ENCODE data around the gene DHRS4.
"Not testable (repeated sequence)": the region's sequence is repeated elsewhere in the genome, so short reads cannot be mapped to it uniquely, and the experiment has no call there.

The DHRS4 gene

GRCh38 chr14:23984891-23985602 is 31.5 kb downstream of the DHRS4 start:
- peak; percentile 83 for DNase-seq (ENCODE audit: low spot score)

- DNase-seq (ENCODE audit: low spot score) = not testable (repeated sequence)
Observed at GRCh38 chr14:23988223-23988606, 34.6 kb downstream of the DHRS4 start.

- peak; percentile 62 for DNase-seq (ENCODE audit: low spot score)
Observed at GRCh38 chr14:23988607-23989363, 35.2 kb downstream of the DHRS4 start, which contains the start of gene DHRS4L2. DHRS4L2 (plus strand) TSS chr14:23988929; CDS start chr14:23988948, 19 bp downstream.

GRCh38 chr14:23989734-23990445 is 36.3 kb downstream of the DHRS4 start:
- not testable (repeated sequence) for DNase-seq (ENCODE audit: low spot score)

GRCh38 chr14:23990961-23991360 is 37.4 kb downstream of the DHRS4 start:
- DNase-seq (ENCODE audit: low spot score) = not testable (repeated sequence)

- DNase-seq (ENCODE audit: low spot score) = not testable (repeated sequence)
Observed at GRCh38 chr14:23993042-23993441, 39.5 kb downstream of the DHRS4 start.

GRCh38 chr14:23996009-23996408 is 42.4 kb downstream of the DHRS4 start:
- not testable (repeated sequence) for DNase-seq (ENCODE audit: low spot score)

- not testable (repeated sequence) for DNase-seq (ENCODE audit: low spot score)
Observed at GRCh38 chr14:23996825-23997224, 43.3 kb downstream of the DHRS4 start.

GRCh38 chr14:23999640-24000039 is 46.1 kb downstream of the DHRS4 start:
- DNase-seq (ENCODE audit: low spot score) = not testable (repeated sequence)

- DNase-seq (ENCODE audit: low spot score) = not testable (repeated sequence)
Observed at GRCh38 chr14:24001078-24001477, 47.5 kb downstream of the DHRS4 start.

- not testable (repeated sequence) for DNase-seq (ENCODE audit: low spot score)
Observed at GRCh38 chr14:24001679-24002078, 48.1 kb downstream of the DHRS4 start.

- not testable (repeated sequence) for DNase-seq (ENCODE audit: low spot score)
Observed at GRCh38 chr14:24006471-24006816, 52.9 kb downstream of the DHRS4 start.

- not testable (repeated sequence) for DNase-seq (ENCODE audit: low spot score)
Observed at GRCh38 chr14:24006817-24007652, 53.5 kb downstream of the DHRS4 start.

GRCh38 chr14:24011051-24011450 is 57.5 kb downstream of the DHRS4 start:
- DNase-seq (ENCODE audit: low spot score) = no peak

- not testable (repeated sequence) for DNase-seq (ENCODE audit: low spot score)
Observed at GRCh38 chr14:24012726-24013273, 59.2 kb downstream of the DHRS4 start.

GRCh38 chr14:24013654-24014514 is 60.3 kb downstream of the DHRS4 start:
- peak; percentile 70 for DNase-seq (ENCODE audit: low spot score)

GRCh38 chr14:24015745-24016144 is 62.2 kb downstream of the DHRS4 start:
- DNase-seq (ENCODE audit: low spot score) = not testable (repeated sequence)
